ENCODE results near the gene HEPH. TPM values are rescaled to one million over a fixed set of nuclear protein-coding genes. Genes with fewer than 3 reads are reported as not detected.

The HEPH gene
- total and polyA plus RNA-seq, 2 donors (not counting 1 experiment from before 2014, with no cell fraction given), result 12.4 to 28.9 TPM

DNA sequence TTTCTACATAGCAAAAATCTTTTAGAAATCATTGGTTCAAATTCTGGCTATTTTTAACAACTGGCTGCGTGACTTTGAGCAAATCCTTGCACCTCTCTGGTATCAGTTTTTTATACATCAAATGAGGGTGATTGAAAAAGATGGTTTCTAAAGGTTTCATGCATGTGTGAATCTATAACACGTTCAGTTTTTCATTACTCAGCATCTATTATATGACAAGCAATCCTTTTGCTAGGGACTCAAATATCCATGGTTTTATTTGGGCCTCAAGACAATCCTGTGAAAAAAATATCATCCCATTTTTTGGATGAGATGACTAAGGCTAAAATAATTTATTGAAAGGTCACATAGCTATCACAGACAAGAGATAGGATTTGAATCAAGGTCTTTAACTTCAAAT lies 884 bp downstream of the HEPH start:
- TF ChIP-seq, protein P1, sequence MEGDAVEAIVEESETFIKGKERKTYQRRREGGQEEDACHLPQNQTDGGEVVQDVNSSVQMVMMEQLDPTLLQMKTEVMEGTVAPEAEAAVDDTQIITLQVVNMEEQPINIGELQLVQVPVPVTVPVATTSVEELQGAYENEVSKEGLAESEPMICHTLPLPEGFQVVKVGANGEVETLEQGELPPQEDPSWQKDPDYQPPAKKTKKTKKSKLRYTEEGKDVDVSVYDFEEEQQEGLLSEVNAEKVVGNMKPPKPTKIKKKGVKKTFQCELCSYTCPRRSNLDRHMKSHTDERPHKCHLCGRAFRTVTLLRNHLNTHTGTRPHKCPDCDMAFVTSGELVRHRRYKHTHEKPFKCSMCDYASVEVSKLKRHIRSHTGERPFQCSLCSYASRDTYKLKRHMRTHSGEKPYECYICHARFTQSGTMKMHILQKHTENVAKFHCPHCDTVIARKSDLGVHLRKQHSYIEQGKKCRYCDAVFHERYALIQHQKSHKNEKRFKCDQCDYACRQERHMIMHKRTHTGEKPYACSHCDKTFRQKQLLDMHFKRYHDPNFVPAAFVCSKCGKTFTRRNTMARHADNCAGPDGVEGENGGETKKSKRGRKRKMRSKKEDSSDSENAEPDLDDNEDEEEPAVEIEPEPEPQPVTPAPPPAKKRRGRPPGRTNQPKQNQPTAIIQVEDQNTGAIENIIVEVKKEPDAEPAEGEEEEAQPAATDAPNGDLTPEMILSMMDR (conservative IDR thresholded peaks at IDR 0.05 in 1 of 2, IDR thresholded peaks at IDR 0.05 in 1 of 2; ENCODE audit: low read depth in 1 of 2, low read length in 2 of 2), result no peak
- no peak for TF ChIP-seq EZH2 (IDR thresholded peaks at IDR 0.05; ENCODE audit: low read length, missing control alignments)
- Histone ChIP-seq H3K4me3 (replicated peaks in 1 of 4; ENCODE audit: control extremely low read depth in 1 of 4, insufficient read depth in 1 of 4, low read depth in 3 of 4, low read length in 4 of 4) (peak overlapping the region in 2 of 4 experiments; percentile 59 to 63), H3K27me3 (ENCODE audit: control insufficient read depth, insufficient read depth, low read length) (no peaks in the 10 kb centered on the region), H4K20me1 (ENCODE audit: control insufficient read depth, extremely low read depth, insufficient read depth, low read length) (no peaks in the 10 kb centered on the region), H3K9ac (ENCODE audit: insufficient read depth, low read length) (no peak overlapping the region), H3K4me2 (ENCODE audit: extremely low read depth, insufficient read depth, low read length) (no peak overlapping the region), H3K9me3 (ENCODE audit: control insufficient read depth, insufficient read depth, low read depth, low read length) (no peaks in the 10 kb centered on the region), H3K4me1 (ENCODE audit: control insufficient read depth, extremely low read depth, insufficient read depth, low read length) (no peaks in the 10 kb centered on the region), H3K36me3 (ENCODE audit: control insufficient read depth, insufficient read depth, low read length) (no peaks in the 10 kb centered on the region), H3K27ac (ENCODE audit: insufficient read depth, low read length) (no peak overlapping the region), H3K79me2 (ENCODE audit: control insufficient read depth, insufficient read depth, low read length) (no peaks in the 10 kb centered on the region), H2AFZ (ENCODE audit: low read length) (no peak overlapping the region)
- DNase-seq (ENCODE audit: low read depth in 2 of 2), result no peak

DNA sequence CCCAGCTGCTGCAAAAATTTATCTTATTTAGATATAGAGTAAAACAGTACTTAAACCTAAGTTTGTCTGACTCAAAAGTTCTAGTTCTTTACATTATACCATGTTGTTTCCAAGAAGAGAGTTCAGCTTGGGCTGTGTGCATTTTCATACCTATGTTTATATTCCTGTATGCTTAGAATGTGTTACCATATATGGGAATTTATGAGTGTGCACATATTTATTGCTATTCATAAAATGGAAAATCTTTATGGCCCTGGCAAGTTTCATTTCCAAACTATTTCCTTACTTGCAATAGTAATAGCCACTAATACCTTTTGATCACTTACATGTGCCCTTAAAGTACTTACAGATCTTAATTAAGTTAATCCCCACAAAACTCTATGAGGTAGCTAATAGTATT lies 2.6 kb downstream of the HEPH start:
- Histone ChIP-seq H3K27me3 (ENCODE audit: control insufficient read depth, insufficient read depth, low read length) (no peaks in the 10 kb centered on the region), H3K9ac (ENCODE audit: insufficient read depth, low read length) (no peak overlapping the region), H3K4me1 (ENCODE audit: control insufficient read depth, extremely low read depth, insufficient read depth, low read length) (no peaks in the 10 kb centered on the region), H3K36me3 (ENCODE audit: control insufficient read depth, insufficient read depth, low read length) (no peaks in the 10 kb centered on the region), H4K20me1 (ENCODE audit: control insufficient read depth, extremely low read depth, insufficient read depth, low read length) (no peaks in the 10 kb centered on the region), H3K9me3 (ENCODE audit: control insufficient read depth, insufficient read depth, low read depth, low read length) (no peaks in the 10 kb centered on the region), H3K79me2 (ENCODE audit: control insufficient read depth, insufficient read depth, low read length) (no peaks in the 10 kb centered on the region), H3K4me2 (ENCODE audit: extremely low read depth, insufficient read depth, low read length) (no peak overlapping the region), H2AFZ (ENCODE audit: low read length) (no peak overlapping the region), H3K4me3 (replicated peaks in 1 of 4; ENCODE audit: control extremely low read depth in 1 of 4, insufficient read depth in 1 of 4, low read depth in 3 of 4, low read length in 4 of 4) (no peak overlapping the region), H3K27ac (ENCODE audit: insufficient read depth, low read length) (no peak overlapping the region)
- TF ChIP-seq, protein P1 (conservative IDR thresholded peaks at IDR 0.05 in 1 of 2, IDR thresholded peaks at IDR 0.05 in 1 of 2; ENCODE audit: low read depth in 1 of 2, low read length in 2 of 2), result no peak
- TF ChIP-seq EZH2 (IDR thresholded peaks at IDR 0.05; ENCODE audit: low read length, missing control alignments), result no peak
- DNase-seq (ENCODE audit: low read depth in 2 of 2), result no peak

DNA sequence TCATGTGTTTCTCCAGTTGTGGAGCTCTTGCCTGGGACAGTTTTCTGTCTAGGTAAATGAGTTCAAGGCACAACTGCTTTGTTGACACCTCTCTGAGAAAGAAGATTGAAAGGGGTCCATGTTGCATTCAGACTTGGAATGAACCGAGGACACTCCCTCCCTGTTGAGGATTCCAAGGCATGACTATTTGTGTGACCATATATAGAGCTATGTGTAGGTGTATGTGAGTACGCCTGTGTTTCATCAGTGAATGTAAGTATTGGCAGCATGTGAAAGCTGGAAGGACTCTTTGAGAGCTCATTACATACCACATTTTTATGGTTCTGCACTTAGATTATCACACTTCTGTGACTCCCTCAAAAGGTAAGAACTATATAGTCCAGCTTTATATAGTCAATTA lies 3.4 kb downstream of the HEPH start:
- H4K20me1 ChIP-seq (ENCODE audit: control insufficient read depth, extremely low read depth, insufficient read depth, low read length), result no peaks in the 10 kb centered on the region
- H3K79me2 ChIP-seq (ENCODE audit: control insufficient read depth, insufficient read depth, low read length), result no peaks in the 10 kb centered on the region
- H3K4me2 ChIP-seq (ENCODE audit: extremely low read depth, insufficient read depth, low read length), result no peak overlapping the region
- no peaks in the 10 kb centered on the region for H3K36me3 ChIP-seq (ENCODE audit: control insufficient read depth, insufficient read depth, low read length)
- no peak overlapping the region for H3K4me3 ChIP-seq (replicated peaks in 1 of 4; ENCODE audit: control extremely low read depth in 1 of 4, insufficient read depth in 1 of 4, low read depth in 3 of 4, low read length in 4 of 4)
- TF ChIP-seq, protein P1 (conservative IDR thresholded peaks at IDR 0.05 in 1 of 2, IDR thresholded peaks at IDR 0.05 in 1 of 2; ENCODE audit: low read depth in 1 of 2, low read length in 2 of 2), result no peak
- TF ChIP-seq EZH2 (IDR thresholded peaks at IDR 0.05; ENCODE audit: low read length, missing control alignments), result no peak
- no peak overlapping the region for H2AFZ ChIP-seq (ENCODE audit: low read length)
- DNase-seq (ENCODE audit: low read depth in 2 of 2), result peak in 1 of 2 donors; percentile 15
- H3K9me3 ChIP-seq (ENCODE audit: control insufficient read depth, insufficient read depth, low read depth, low read length), result no peaks in the 10 kb centered on the region
- no peak overlapping the region for H3K9ac ChIP-seq (ENCODE audit: insufficient read depth, low read length)
- H3K4me1 ChIP-seq (ENCODE audit: control insufficient read depth, extremely low read depth, insufficient read depth, low read length), result no peaks in the 10 kb centered on the region
- no peak overlapping the region for H3K27ac ChIP-seq (ENCODE audit: insufficient read depth, low read length)
- H3K27me3 ChIP-seq (ENCODE audit: control insufficient read depth, insufficient read depth, low read length), result no peaks in the 10 kb centered on the region

Data from fibroblast of lung (primary cell).